Ascending aorta (tissue), 2 donors: ENCODE data around the gene ELAC2. TPM values are rescaled to one million over a fixed set of nuclear protein-coding genes. Genes with fewer than 3 reads are reported as not detected.
A peak's percentile ranks its signal among the peaks of the same experiment; 100 is the strongest.

Source experiments
- DNase-seq, 2 donors: peaks; one replicate each; pipeline ENCODE4 v3.0.0-alpha.2; 2019; ENCODE audit warnings: low spot score in 2 of 2
- H3K27ac ChIP-seq, 2 donors: fragments of 200-600 bp; sonication (generic); one replicate each; pipeline ENCODE4 v1.5.1; 2016 to 2017; ENCODE audit warnings: mild to moderate bottlenecking in 1 of 2
- H3K27me3 ChIP-seq: fragments of 200-600 bp; sonication (generic); one replicate; pipeline ENCODE4 v1.5.1; 2017
- H3K36me3 ChIP-seq, 2 donors: fragments of 200-600 bp; sonication (generic); one replicate each; pipeline ENCODE4 v1.5.1; 2016
- H3K4me1 ChIP-seq, 2 donors: fragments of 200-600 bp; sonication (generic); one replicate each; pipeline ENCODE4 v1.5.1; 2016 to 2017; ENCODE audit warnings: mild to moderate bottlenecking in 1 of 2
- H3K4me3 ChIP-seq, 2 donors: fragments of 200-600 bp; sonication (generic); one replicate each; pipeline ENCODE4 v1.5.1; 2016 to 2017; ENCODE audit warnings: mild to moderate bottlenecking in 1 of 2
- H3K9me3 ChIP-seq, 2 donors: fragments of 200-600 bp; sonication (generic); one replicate each; pipeline ENCODE4 v1.5.1; 2016
- intact Hi-C: fragments of 100-400 bp; cut with DNase I; formaldehyde crosslinking; loops from one replicate; pipeline ENCODE4 v1.15.1; 2023
- total RNA-seq: library from RNA; depleted of rRNA; stranded (reverse); fragments of >200 nt; gene quantifications from one replicate; pipeline ENCODE4 v1.1.0, GENCODE V29; 2016
- TF ChIP-seq, protein P1 (sequence below), 3 experiments: fragments of 200-600 bp in 2 of 3; fragments of 450-650 bp in 1 of 3; sonication (generic) in 2 of 3; IDR thresholded peaks; one replicate each; pipeline ENCODE4 v1.5.1; 2016 to 2019; ENCODE audit warnings: antibody characterized with exemption in 3 of 3, mild to moderate bottlenecking in 1 of 3, moderate library complexity in 1 of 3

The ELAC2 gene
- total RNA-seq, 1 donor from 2014 or later: 190 TPM

DNA sequence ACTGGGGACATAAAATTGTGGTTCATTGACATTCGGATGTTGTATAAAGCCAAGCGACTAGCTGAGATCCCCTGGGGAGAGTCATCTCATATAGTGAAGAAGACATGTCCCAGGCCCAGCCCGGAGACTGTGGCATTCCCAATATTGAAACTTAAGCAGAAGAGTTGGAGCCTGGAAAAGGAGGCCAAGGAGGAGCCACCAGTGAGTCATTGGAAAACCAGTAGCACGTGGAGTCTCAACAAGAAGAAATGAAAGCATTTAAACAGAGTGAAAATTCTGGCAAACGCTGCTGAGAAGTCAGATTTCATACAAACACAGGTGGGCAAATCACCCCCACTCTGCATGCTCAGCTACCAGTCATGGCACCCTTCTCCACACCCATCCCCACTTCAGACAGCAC lies 9.4 kb upstream of the ELAC2 start:
- no peak for DNase-seq
- H3K36me3 ChIP-seq: no peaks in the 10 kb centered on the region
- peaks cover 0 to 3% of the 10 kb centered on the region in 2 donors for H3K4me1 ChIP-seq
- no peak overlapping the region for H3K4me3 ChIP-seq
- TF ChIP-seq, protein P1, sequence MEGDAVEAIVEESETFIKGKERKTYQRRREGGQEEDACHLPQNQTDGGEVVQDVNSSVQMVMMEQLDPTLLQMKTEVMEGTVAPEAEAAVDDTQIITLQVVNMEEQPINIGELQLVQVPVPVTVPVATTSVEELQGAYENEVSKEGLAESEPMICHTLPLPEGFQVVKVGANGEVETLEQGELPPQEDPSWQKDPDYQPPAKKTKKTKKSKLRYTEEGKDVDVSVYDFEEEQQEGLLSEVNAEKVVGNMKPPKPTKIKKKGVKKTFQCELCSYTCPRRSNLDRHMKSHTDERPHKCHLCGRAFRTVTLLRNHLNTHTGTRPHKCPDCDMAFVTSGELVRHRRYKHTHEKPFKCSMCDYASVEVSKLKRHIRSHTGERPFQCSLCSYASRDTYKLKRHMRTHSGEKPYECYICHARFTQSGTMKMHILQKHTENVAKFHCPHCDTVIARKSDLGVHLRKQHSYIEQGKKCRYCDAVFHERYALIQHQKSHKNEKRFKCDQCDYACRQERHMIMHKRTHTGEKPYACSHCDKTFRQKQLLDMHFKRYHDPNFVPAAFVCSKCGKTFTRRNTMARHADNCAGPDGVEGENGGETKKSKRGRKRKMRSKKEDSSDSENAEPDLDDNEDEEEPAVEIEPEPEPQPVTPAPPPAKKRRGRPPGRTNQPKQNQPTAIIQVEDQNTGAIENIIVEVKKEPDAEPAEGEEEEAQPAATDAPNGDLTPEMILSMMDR (IDR thresholded peaks at IDR 0.05): no peak
- H3K9me3 ChIP-seq: no peaks in the 10 kb centered on the region
- intact Hi-C loops: loop anchor here (10.0 kb wide), 1 partner anchor 68 kb away; no protein-coding TSS in a partner anchor
- no peak overlapping the region for H3K27ac ChIP-seq
- H3K27me3 ChIP-seq: no peaks in the 10 kb centered on the region

DNA sequence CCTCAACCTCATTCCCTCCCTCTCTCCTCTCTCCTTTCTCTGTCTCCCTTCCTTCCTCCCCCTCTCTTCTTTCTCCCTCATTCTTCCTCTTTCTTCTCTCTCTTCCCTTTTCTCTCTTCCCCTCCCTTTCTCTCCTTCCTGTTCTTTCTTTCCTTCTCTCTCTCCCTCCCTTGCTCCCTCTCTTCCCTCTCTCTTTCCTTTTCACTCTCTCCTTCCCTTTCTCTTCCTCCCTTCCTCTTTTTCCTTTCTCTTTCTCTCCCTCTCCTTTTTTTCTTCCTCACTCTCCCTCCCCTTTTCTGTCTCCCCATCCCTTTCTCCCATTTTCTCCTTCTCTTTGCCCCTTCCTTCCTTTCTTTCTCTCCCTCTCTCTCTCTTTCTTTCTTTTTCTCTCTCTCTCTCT lies 7.9 kb upstream of the ELAC2 start:
- intact Hi-C loops: loop anchor here (10.0 kb wide), 1 partner anchor 69 kb away; no protein-coding TSS in a partner anchor
- DNase-seq: no peak
- Histone ChIP-seq H3K4me3 (no peak overlapping the region), H3K27ac (no peak overlapping the region), H3K4me1 (peaks cover 0 to 3% of the 10 kb centered on the region in 2 donors), H3K9me3 (no peaks in the 10 kb centered on the region), H3K36me3 (no peaks in the 10 kb centered on the region), H3K27me3 (no peaks in the 10 kb centered on the region)
- TF ChIP-seq, protein P1 (IDR thresholded peaks at IDR 0.05): no peak

DNA sequence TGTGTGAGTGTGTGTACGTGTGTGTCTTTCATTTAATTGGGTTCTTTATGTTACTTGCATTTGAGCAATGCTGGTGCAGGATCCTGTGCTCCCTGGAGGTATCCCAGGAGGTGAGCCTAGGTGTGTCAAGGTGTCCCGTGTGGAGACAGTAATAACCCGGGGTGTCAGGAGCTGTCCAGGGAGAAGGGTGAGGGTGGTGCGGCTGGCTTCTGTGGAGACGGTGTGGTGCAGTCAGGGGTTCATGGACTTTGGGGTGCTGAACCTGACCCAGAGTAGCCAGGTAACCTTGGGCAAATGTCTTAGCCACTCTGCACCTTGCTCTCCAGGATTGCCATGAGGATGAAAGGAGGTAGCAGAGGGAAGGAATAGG lies 7.4 kb upstream of the ELAC2 start:
- peak in 1 of 2 donors; percentile 56 for DNase-seq
- Histone ChIP-seq H3K27ac (no peak overlapping the region), H3K4me3 (no peak overlapping the region), H3K4me1 (peaks cover 0 to 3% of the 10 kb centered on the region in 2 donors), H3K9me3 (no peaks in the 10 kb centered on the region), H3K27me3 (no peaks in the 10 kb centered on the region), H3K36me3 (no peaks in the 10 kb centered on the region)
- intact Hi-C loops: loop anchor here (10.0 kb wide), 1 partner anchor 70 kb away; no protein-coding TSS in a partner anchor
- TF ChIP-seq, protein P1 (IDR thresholded peaks at IDR 0.05): no peak

DNA sequence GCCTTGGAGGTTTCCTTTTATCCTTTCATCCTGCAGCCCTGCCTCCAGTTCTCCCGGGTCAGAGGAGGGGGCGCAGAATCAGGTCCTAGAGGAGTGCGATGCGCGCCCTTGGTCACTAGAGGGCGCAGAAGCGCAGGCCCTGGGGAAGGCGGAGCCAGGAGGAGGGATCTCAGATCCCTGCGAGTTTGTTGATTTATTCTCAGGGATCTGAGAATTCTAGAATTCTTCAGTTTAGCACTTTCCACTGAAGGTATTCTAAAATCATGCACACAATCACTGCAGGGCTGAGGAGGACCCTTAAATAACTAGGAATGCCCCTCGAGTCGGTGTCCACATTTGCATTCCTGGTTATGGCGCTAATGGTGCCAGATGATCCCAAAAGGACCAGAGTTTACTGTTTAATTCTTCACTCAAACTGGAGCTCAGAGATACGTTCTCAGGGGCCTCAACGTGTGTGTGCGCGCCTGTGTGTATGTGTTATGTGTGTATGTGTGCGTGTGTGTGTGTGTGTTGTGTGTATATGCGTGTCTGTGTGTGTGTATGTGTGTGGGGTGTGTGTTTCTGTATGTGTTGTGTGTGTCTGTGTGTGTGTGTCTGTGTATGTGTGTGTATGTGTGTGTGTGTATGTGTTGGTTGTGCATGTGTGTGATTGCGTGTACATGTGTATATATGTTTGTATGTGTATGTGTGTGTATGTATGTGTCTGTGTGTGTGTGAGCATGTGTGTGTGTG lies 6.9 kb upstream of the ELAC2 start:
- Histone ChIP-seq H3K36me3 (no peaks in the 10 kb centered on the region), H3K27ac (no peak overlapping the region), H3K4me1 (peaks cover 0 to 3% of the 10 kb centered on the region in 2 donors), H3K4me3 (peak overlapping the region; percentile 26 to 41), H3K9me3 (no peaks in the 10 kb centered on the region), H3K27me3 (no peaks in the 10 kb centered on the region)
- intact Hi-C loops: loop anchor here (10.0 kb wide), 1 partner anchor 70 kb away; no protein-coding TSS in a partner anchor
- TF ChIP-seq, protein P1 (IDR thresholded peaks at IDR 0.05): peak; percentile 61 to 100 (median 95)
- peak in 1 of 2 donors; percentile 74 for DNase-seq

DNA sequence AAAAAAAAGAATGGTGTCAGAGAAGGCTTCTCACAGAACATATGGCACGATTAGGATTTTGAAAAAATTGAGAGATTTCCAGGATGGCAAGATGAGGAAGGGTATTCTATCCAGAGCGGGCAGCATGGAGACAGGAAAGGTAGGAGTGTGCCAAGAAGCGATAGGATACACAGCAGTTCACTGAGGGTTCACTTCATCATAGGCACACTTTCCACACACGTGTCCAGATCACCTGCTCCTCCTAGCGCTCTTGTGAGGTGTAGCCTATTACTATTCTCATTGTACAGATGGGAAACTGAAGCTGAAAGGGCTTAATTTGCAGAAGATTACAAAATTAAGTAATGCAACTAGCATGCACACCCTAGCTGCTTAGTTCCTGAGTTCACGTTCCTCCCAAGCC lies 6.2 kb upstream of the ELAC2 start:
- Histone ChIP-seq H3K4me3 (peak overlapping the region in 1 of 2 donors; percentile 41), H3K27me3 (no peaks in the 10 kb centered on the region), H3K4me1 (peaks cover 0 to 3% of the 10 kb centered on the region in 2 donors), H3K27ac (no peak overlapping the region), H3K36me3 (no peaks in the 10 kb centered on the region), H3K9me3 (no peaks in the 10 kb centered on the region)
- TF ChIP-seq, protein P1 (IDR thresholded peaks at IDR 0.05): no peak
- intact Hi-C loops: loop anchor here (10.0 kb wide), 1 partner anchor 71 kb away; no protein-coding TSS in a partner anchor
- DNase-seq: no peak
